Measurements from ENCODE around the gene GLIS2.

DNA sequence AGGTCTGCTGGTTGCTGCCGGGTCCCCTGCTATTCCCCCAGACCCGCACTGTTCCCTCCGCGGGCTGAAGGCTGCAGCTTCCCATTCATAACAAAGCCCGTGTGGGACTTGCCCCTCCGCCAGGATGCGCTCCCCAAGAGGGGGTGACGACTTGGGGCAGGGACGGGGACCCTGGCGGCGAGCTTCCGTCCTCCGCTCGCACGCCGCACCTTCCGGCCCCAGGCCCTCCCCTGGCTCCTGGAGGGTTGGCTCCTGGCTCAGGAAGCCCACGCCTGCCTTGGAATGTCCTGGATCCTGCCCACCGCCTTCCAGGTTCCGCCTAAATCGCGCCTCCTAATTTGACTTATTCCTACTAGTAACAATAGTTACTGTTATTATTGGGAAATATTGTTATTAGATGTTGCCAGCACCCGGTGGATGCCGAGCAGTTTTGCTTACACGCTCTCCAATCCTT lies 42.0 kb upstream of the GLIS2 start:
- TF ChIP-seq, protein P1, sequence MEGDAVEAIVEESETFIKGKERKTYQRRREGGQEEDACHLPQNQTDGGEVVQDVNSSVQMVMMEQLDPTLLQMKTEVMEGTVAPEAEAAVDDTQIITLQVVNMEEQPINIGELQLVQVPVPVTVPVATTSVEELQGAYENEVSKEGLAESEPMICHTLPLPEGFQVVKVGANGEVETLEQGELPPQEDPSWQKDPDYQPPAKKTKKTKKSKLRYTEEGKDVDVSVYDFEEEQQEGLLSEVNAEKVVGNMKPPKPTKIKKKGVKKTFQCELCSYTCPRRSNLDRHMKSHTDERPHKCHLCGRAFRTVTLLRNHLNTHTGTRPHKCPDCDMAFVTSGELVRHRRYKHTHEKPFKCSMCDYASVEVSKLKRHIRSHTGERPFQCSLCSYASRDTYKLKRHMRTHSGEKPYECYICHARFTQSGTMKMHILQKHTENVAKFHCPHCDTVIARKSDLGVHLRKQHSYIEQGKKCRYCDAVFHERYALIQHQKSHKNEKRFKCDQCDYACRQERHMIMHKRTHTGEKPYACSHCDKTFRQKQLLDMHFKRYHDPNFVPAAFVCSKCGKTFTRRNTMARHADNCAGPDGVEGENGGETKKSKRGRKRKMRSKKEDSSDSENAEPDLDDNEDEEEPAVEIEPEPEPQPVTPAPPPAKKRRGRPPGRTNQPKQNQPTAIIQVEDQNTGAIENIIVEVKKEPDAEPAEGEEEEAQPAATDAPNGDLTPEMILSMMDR (conservative IDR thresholded peaks at IDR 0.05; ENCODE audit: low read length): no peak
- TF ChIP-seq EZH2phosphoT487 (IDR thresholded peaks at IDR 0.05; ENCODE audit: borderline replicate concordance): no peak

Measured in Loucy (cell line).